Right kidney (tissue), 1 donor: ENCODE data around the gene SIRPD.

Experiments used
- DNase-seq: peaks from one replicate; pipeline ENCODE4 v3.0.0-alpha.2; 2016

Gene SIRPD

GRCh38 chr20:1493536-1493935 is 64.0 kb downstream of the SIRPD start:
- DNase-seq: no peak

GRCh38 chr20:1491860-1492642 is 65.5 kb downstream of the SIRPD start:
- DNase-seq: no peak

GRCh38 chr20:1491281-1491840 is 66.1 kb downstream of the SIRPD start, which contains the start of gene SIRPB2:
SIRPB2 (minus strand) TSS chr20:1491420; CDS start chr20:1491359, 61 bp downstream.
- DNase-seq: no peak

GRCh38 chr20:1490643-1491195 is 66.8 kb downstream of the SIRPD start:
- no peak for DNase-seq

- no peak for DNase-seq
Measured at GRCh38 chr20:1489764-1490436, 67.6 kb downstream of the SIRPD start.

GRCh38 chr20:1489325-1489724 is 68.2 kb downstream of the SIRPD start:
- no peak for DNase-seq

- no peak for DNase-seq
Measured at GRCh38 chr20:1486566-1486965, 70.9 kb downstream of the SIRPD start.

GRCh38 chr20:1484438-1485116 is 72.9 kb downstream of the SIRPD start:
- no peak for DNase-seq
